ENCODE measurements around the gene TBC1D1.

- no peak for TF ChIP-seq SIN3A (IDR thresholded peaks at IDR 0.05; ENCODE audit: borderline replicate concordance, insufficient read depth, low read length)
- TF ChIP-seq TAF1 (IDR thresholded peaks at IDR 0.05; ENCODE audit: borderline replicate concordance, insufficient read depth, low read length) = no peak
- TF ChIP-seq, protein P1, sequence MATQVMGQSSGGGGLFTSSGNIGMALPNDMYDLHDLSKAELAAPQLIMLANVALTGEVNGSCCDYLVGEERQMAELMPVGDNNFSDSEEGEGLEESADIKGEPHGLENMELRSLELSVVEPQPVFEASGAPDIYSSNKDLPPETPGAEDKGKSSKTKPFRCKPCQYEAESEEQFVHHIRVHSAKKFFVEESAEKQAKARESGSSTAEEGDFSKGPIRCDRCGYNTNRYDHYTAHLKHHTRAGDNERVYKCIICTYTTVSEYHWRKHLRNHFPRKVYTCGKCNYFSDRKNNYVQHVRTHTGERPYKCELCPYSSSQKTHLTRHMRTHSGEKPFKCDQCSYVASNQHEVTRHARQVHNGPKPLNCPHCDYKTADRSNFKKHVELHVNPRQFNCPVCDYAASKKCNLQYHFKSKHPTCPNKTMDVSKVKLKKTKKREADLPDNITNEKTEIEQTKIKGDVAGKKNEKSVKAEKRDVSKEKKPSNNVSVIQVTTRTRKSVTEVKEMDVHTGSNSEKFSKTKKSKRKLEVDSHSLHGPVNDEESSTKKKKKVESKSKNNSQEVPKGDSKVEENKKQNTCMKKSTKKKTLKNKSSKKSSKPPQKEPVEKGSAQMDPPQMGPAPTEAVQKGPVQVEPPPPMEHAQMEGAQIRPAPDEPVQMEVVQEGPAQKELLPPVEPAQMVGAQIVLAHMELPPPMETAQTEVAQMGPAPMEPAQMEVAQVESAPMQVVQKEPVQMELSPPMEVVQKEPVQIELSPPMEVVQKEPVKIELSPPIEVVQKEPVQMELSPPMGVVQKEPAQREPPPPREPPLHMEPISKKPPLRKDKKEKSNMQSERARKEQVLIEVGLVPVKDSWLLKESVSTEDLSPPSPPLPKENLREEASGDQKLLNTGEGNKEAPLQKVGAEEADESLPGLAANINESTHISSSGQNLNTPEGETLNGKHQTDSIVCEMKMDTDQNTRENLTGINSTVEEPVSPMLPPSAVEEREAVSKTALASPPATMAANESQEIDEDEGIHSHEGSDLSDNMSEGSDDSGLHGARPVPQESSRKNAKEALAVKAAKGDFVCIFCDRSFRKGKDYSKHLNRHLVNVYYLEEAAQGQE (IDR thresholded peaks at IDR 0.05; ENCODE audit: insufficient read depth in 1 of 2, low read depth in 2 of 2, low read length in 2 of 2) = no peak
Observed at GRCh38 chr4:38113551-38113950, 222.7 kb downstream of the TBC1D1 start.
